ENCODE data around the gene LZTS3. TPM values are rescaled to one million over a fixed set of nuclear protein-coding genes. Genes with fewer than 3 reads are reported as not detected.

The LZTS3 gene
- total and polyA plus RNA-seq, 2 of the 13 experiments (the other 11 are each of a cell fraction or from before 2014, with no cell fraction given) = 10.1 to 31.3 TPM

- TF ChIP-seq HOXA7 (CRISPR knock-in tag; IDR thresholded peaks at IDR 0.05) = no peak
- peak; percentile 88 for TF ChIP-seq RBM39 (IDR thresholded peaks at IDR 0.05; ENCODE audit: low read depth, low read length, poor library complexity, severe bottlenecking)
- peak; percentile 62 for TF ChIP-seq ZNF609 (CRISPR knock-in tag; IDR thresholded peaks at IDR 0.05; ENCODE audit: borderline replicate concordance)
- peak; percentile 81; the same call in 1 of the 2 replicates for TF ChIP-seq ZGPAT (CRISPR knock-in tag; IDR thresholded peaks at IDR 0.05)
- TF ChIP-seq ZNF530 (CRISPR knock-in tag; IDR thresholded peaks at IDR 0.05; ENCODE audit: low read depth) = peak; percentile 74
- 0 out of 2 replicates have a peak, but pooled peaks have one; percentile 18 for TF ChIP-seq ZNF549 (CRISPR knock-in tag; IDR thresholded peaks at IDR 0.05)
- TF ChIP-seq THAP11 (CRISPR knock-in tag; IDR thresholded peaks at IDR 0.05) = peak; percentile 89
- no peak for TF ChIP-seq DBP (CRISPR knock-in tag; IDR thresholded peaks at IDR 0.05; ENCODE audit: not compliant biosample characterization)
- TF ChIP-seq ZBTB49 (CRISPR knock-in tag; IDR thresholded peaks at IDR 0.05; ENCODE audit: borderline replicate concordance) = peak; percentile 56
- peak; percentile 99 for TF ChIP-seq DMAP1 (CRISPR knock-in tag; IDR thresholded peaks at IDR 0.05)
- 0 out of 2 replicates have a peak, but pooled peaks have one; percentile 74 for TF ChIP-seq CC2D1A (CRISPR knock-in tag; IDR thresholded peaks at IDR 0.05)
- TF ChIP-seq ZNF878 (CRISPR knock-in tag; IDR thresholded peaks at IDR 0.05) = 0 out of 2 replicates have a peak, but pooled peaks have one; percentile 64
- peak; percentile 70; the same call in 1 of the 2 replicates for TF ChIP-seq KDM5B (CRISPR knock-in tag; IDR thresholded peaks at IDR 0.05; ENCODE audit: borderline replicate concordance)
- peak; percentile 93 for TF ChIP-seq WIZ (CRISPR knock-in tag; IDR thresholded peaks at IDR 0.05)
- peak; percentile 27; the same call in 1 of the 2 replicates for TF ChIP-seq ZNF335 (CRISPR knock-in tag; IDR thresholded peaks at IDR 0.05)
- TF ChIP-seq NR1H2 (CRISPR knock-in tag; IDR thresholded peaks at IDR 0.05; ENCODE audit: borderline replicate concordance, low read depth) = peak; percentile 26; the same call in 1 of the 2 replicates
Measured at GRCh38 chr20:3209257-3209945, 36.1 kb upstream of the LZTS3 start, which contains the start of gene ITPA (continued).
